Endometrial microvascular endothelial cells (primary cell): Measurements from ENCODE around the gene ACAA1. TPM values are rescaled to one million over a fixed set of nuclear protein-coding genes. Genes with fewer than 3 reads are reported as not detected.

Experiments used
- in situ Hi-C: cut with HindIII; loops from 2 replicates; pipeline ENCODE4 v1.10.0; 2017; ENCODE audit warnings: low sequenced_read_pairs, low pct_unique_long_range_greater_than_20kb; ENCODE audit errors: inconsistent ontology term
- total RNA-seq: library from RNA; depleted of rRNA; stranded (reverse); fragments of >200 nt; gene quantifications from one replicate; pipeline ENCODE4 v1.2.3, GENCODE V29; 2015; ENCODE audit errors: inconsistent ontology term

The ACAA1 gene
- total RNA-seq, 1 donor from 2014 or later, result 53.8 TPM

- in situ Hi-C loops, result no loop called here
Measured at GRCh38 chr3:38155825-38156224, 18.9 kb upstream of the ACAA1 start.

GRCh38 chr3:38154625-38155255, 17.8 kb upstream of the ACAA1 start:
- in situ Hi-C loops, result no loop called here

- in situ Hi-C loops, result no loop called here
Measured at GRCh38 chr3:38154033-38154494, 17.1 kb upstream of the ACAA1 start.

- in situ Hi-C loops, result no loop called here
Measured at GRCh38 chr3:38153221-38153620, 16.3 kb upstream of the ACAA1 start.

- in situ Hi-C loops, result no loop called here
Measured at GRCh38 chr3:38152609-38153008, 15.7 kb upstream of the ACAA1 start.

- in situ Hi-C loops, result no loop called here
Measured at GRCh38 chr3:38151667-38152265, 14.8 kb upstream of the ACAA1 start.

- in situ Hi-C loops, result no loop called here
Measured at GRCh38 chr3:38150780-38151528, 14.0 kb upstream of the ACAA1 start.

- in situ Hi-C loops, result loop anchor here (25.0 kb wide), 1 partner anchor 88 kb away; no protein-coding TSS in a partner anchor
Measured at GRCh38 chr3:38149708-38150107, 12.8 kb upstream of the ACAA1 start.

- in situ Hi-C loops, result loop anchor here (25.0 kb wide), 1 partner anchor 89 kb away; no protein-coding TSS in a partner anchor
Measured at GRCh38 chr3:38148311-38148882, 11.5 kb upstream of the ACAA1 start.

GRCh38 chr3:38147421-38147820, 10.5 kb upstream of the ACAA1 start:
- in situ Hi-C loops, result loop anchor here (25.0 kb wide), 1 partner anchor 90 kb away; no protein-coding TSS in a partner anchor

GRCh38 chr3:38146504-38146903, 9.6 kb upstream of the ACAA1 start:
- in situ Hi-C loops, result loop anchor here (25.0 kb wide), 1 partner anchor 91 kb away; no protein-coding TSS in a partner anchor

GRCh38 chr3:38143511-38143910, 6.6 kb upstream of the ACAA1 start:
- in situ Hi-C loops, result loop anchor here (25.0 kb wide), 1 partner anchor 94 kb away; no protein-coding TSS in a partner anchor

- in situ Hi-C loops, result loop anchor here (25.0 kb wide), 1 partner anchor 94 kb away; no protein-coding TSS in a partner anchor
Measured at GRCh38 chr3:38142959-38143358, 6.0 kb upstream of the ACAA1 start.

- in situ Hi-C loops, result loop anchor here (25.0 kb wide), 1 partner anchor 95 kb away; no protein-coding TSS in a partner anchor
Measured at GRCh38 chr3:38141952-38142273, 5.0 kb upstream of the ACAA1 start.

- in situ Hi-C loops, result loop anchor here (25.0 kb wide), 1 partner anchor 96 kb away; no protein-coding TSS in a partner anchor
Measured at GRCh38 chr3:38141173-38141951, 4.4 kb upstream of the ACAA1 start.

GRCh38 chr3:38140326-38141172, 3.6 kb upstream of the ACAA1 start:
- in situ Hi-C loops, result loop anchor here (25.0 kb wide), 1 partner anchor 97 kb away; no protein-coding TSS in a partner anchor

GRCh38 chr3:38139652-38140051, 2.7 kb upstream of the ACAA1 start:
- in situ Hi-C loops, result loop anchor here (25.0 kb wide), 1 partner anchor 98 kb away; no protein-coding TSS in a partner anchor
